ENCODE results near the gene AMN.

- TF ChIP-seq CTCF (conservative IDR thresholded peaks at IDR 0.05) (no peak), EZH2 (IDR thresholded peaks at IDR 0.05; ENCODE audit: low read depth) (no peak)
Measured at GRCh38 chr14:102942069-102942468, 19.6 kb downstream of the AMN start.
